IMR-90 (cell line): Measurements from ENCODE around the gene SUSD1. TPM values are rescaled to one million over a fixed set of nuclear protein-coding genes. Genes with fewer than 3 reads are reported as not detected.

ENCODE experiments used
- ATAC-seq: fragments of 200-7000 bp; cut with Tn5 transposase; 2 replicates; pipeline ENCODE4 v1.9.1; 2020; ENCODE audit warnings: low read depth, mild to moderate bottlenecking, moderate library complexity
- BruUV-seq: library from RNA; stranded (reverse); fragments of 400-500 nt; replicated peaks from 2 replicates; lab custom pipeline; 2021; lab: Mats Ljungman, UMichigan
- CTCF ChIA-PET: fragments of 300-600 bp; formaldehyde crosslinking; extraction: SDS; loops from one replicate; lab custom pipeline; 2021; ENCODE audit warnings: antibody characterized with exemption; lab: Yijun Ruan, JAX
- POLR2A ChIA-PET: fragments of 300-600 bp; sonication (Branson Sonifier 250); formaldehyde crosslinking; loops from one replicate; lab custom pipeline; 2022; ENCODE audit warnings: antibody characterized with exemption; ENCODE audit not compliant: unreplicated experiment; lab: Charles Lee
- DNase-seq: peaks from one replicate; pipeline ENCODE4 v3.0.0; 2013
- H2AFZ ChIP-seq: replicated peaks from 2 replicates; pipeline ENCODE3; 2013; ENCODE audit warnings: low read length, mild to moderate bottlenecking; ENCODE audit not compliant: poor library complexity
- H2AK5ac ChIP-seq: 2 replicates; pipeline ENCODE4 v1.6.1; 2013; ENCODE audit warnings: low read depth, low read length, inconsistent platforms
- H2AK9ac ChIP-seq: replicated peaks from 2 replicates; pipeline ENCODE3; 2013; ENCODE audit warnings: mild to moderate bottlenecking, low read depth, low read length, moderate library complexity; ENCODE audit not compliant: poor library complexity
- H2BK120ac ChIP-seq: 2 replicates; pipeline ENCODE4 v1.6.1; 2013; ENCODE audit warnings: low read depth, low read length, inconsistent platforms
- H2BK15ac ChIP-seq: 3 replicates; pipeline ENCODE4 v1.6.1; 2013; ENCODE audit warnings: low read depth, low read length, inconsistent platforms
- H2BK20ac ChIP-seq: 2 replicates; pipeline ENCODE4 v1.6.1; 2013; ENCODE audit warnings: low read depth, mild to moderate bottlenecking, inconsistent platforms, low read length, moderate library complexity
- H2BK5ac ChIP-seq: 2 replicates; pipeline ENCODE4 v1.6.1; 2013; ENCODE audit warnings: mild to moderate bottlenecking, low read depth, low read length, inconsistent platforms; ENCODE audit not compliant: poor library complexity, severe bottlenecking
- H3K14ac ChIP-seq: replicated peaks from 2 replicates; pipeline ENCODE4 v1.6.1; 2013; ENCODE audit warnings: low read depth, low read length, inconsistent platforms
- H3K18ac ChIP-seq: 2 replicates; pipeline ENCODE4 v1.6.1; 2013; ENCODE audit warnings: low read depth, low read length, control low read depth
- H3K23ac ChIP-seq: 2 replicates; pipeline ENCODE4 v1.6.1; 2013; ENCODE audit warnings: low read depth, low read length, inconsistent platforms
- H3K27ac ChIP-seq: 2 replicates; pipeline ENCODE4 v1.5.1; 2013; ENCODE audit warnings: mild to moderate bottlenecking, control low read depth, low read length; ENCODE audit not compliant: insufficient read depth
- H3K27me3 ChIP-seq: 2 replicates; pipeline ENCODE4 v1.6.1; 2013; ENCODE audit warnings: low read length; ENCODE audit not compliant: control insufficient read depth, insufficient read depth
- H3K36me3 ChIP-seq: 2 replicates; pipeline ENCODE4 v1.6.1; 2013; ENCODE audit warnings: low read length, mixed read lengths; ENCODE audit not compliant: control insufficient read depth, insufficient read depth
- H3K4ac ChIP-seq: 2 replicates; pipeline ENCODE4 v1.6.1; 2013; ENCODE audit warnings: low read depth, low read length, inconsistent platforms
- H3K4me1 ChIP-seq: 2 replicates; pipeline ENCODE4 v1.6.1; 2013; ENCODE audit warnings: low read length, mixed read lengths; ENCODE audit not compliant: control insufficient read depth, insufficient read depth
- H3K4me2 ChIP-seq: 2 replicates; pipeline ENCODE4 v1.6.1; 2013; ENCODE audit warnings: low read depth, mild to moderate bottlenecking, control low read depth, low read length, moderate library complexity
- H3K4me3 ChIP-seq: 2 replicates; pipeline ENCODE4 v1.5.1; 2013; ENCODE audit warnings: low read depth, mild to moderate bottlenecking, control low read depth, low read length, moderate library complexity; ENCODE audit not compliant: insufficient read depth
- H3K56ac ChIP-seq: 2 replicates; pipeline ENCODE4 v1.6.1; 2013; ENCODE audit warnings: low read length, inconsistent platforms; ENCODE audit not compliant: insufficient read depth; ENCODE audit errors: extremely low read depth
- H3K79me1 ChIP-seq, 2 experiments: 2 replicates each; pipeline ENCODE4 v1.6.1; 2013; ENCODE audit warnings: low read length in 2 of 2, inconsistent platforms in 1 of 2, low read depth in 1 of 2
- H3K9ac ChIP-seq: 2 replicates; pipeline ENCODE4 v1.6.1; 2013; ENCODE audit warnings: low read depth, low read length, control low read depth
- H3K9me1 ChIP-seq: 2 replicates; pipeline ENCODE4 v1.6.1; 2013; ENCODE audit warnings: low read length, inconsistent platforms; ENCODE audit not compliant: insufficient read depth
- H3K9me3 ChIP-seq: 2 replicates; pipeline ENCODE4 v1.6.1; 2013; ENCODE audit warnings: low read length; ENCODE audit not compliant: control insufficient read depth, insufficient read depth
- H4K20me1 ChIP-seq: 2 replicates; pipeline ENCODE4 v1.6.1; 2013; ENCODE audit warnings: low read length, inconsistent platforms; ENCODE audit not compliant: insufficient read depth
- H4K5ac ChIP-seq: 2 replicates; pipeline ENCODE4 v1.6.1; 2013; ENCODE audit warnings: mild to moderate bottlenecking, low read depth, low read length, control low read depth
- H4K8ac ChIP-seq, 2 experiments: 2 replicates each; pipeline ENCODE4 v1.6.1; 2013; ENCODE audit warnings: low read depth in 2 of 2, low read length in 2 of 2, control low read depth in 1 of 2, inconsistent platforms in 1 of 2
- H4K91ac ChIP-seq: 2 replicates; pipeline ENCODE4 v1.6.1; 2013; ENCODE audit warnings: low read depth, low read length, inconsistent platforms; ENCODE audit not compliant: insufficient read depth
- CEBPB ChIP-seq: IDR thresholded peaks from 2 replicates; pipeline ENCODE4 v1.6.1; 2012; ENCODE audit warnings: low read depth, low read length, improper control_type of control experiment
- CHD1 ChIP-seq: IDR thresholded peaks from 2 replicates; pipeline ENCODE4 v1.6.1; 2012; ENCODE audit warnings: low read depth, low read length, improper control_type of control experiment
- CTCF ChIP-seq: conservative IDR thresholded peaks from 2 replicates; pipeline ENCODE4 v1.5.1; 2012; ENCODE audit warnings: mild to moderate bottlenecking, low read depth, low read length, improper control_type of control experiment
- ELK1 ChIP-seq: fragments of 150-350 bp; IDR thresholded peaks from 2 replicates; pipeline ENCODE4 v1.6.1; 2016; ENCODE audit warnings: low read depth, mild to moderate bottlenecking, low read length, moderate library complexity, borderline replicate concordance
- MAFK ChIP-seq: IDR thresholded peaks from 2 replicates; pipeline ENCODE4 v1.6.1; 2012; ENCODE audit warnings: low read depth, low read length, improper control_type of control experiment
- MAZ ChIP-seq: IDR thresholded peaks from 2 replicates; pipeline ENCODE4 v1.6.1; 2012; ENCODE audit warnings: low read depth, mild to moderate bottlenecking, low read length, improper control_type of control experiment, moderate library complexity, borderline replicate concordance
- MXI1 ChIP-seq: IDR thresholded peaks from 2 replicates; pipeline ENCODE4 v1.6.1; 2012; ENCODE audit warnings: low read depth, mild to moderate bottlenecking, low read length, moderate library complexity, borderline replicate concordance
- NFE2L2 ChIP-seq: fragments of 150-350 bp; IDR thresholded peaks from 2 replicates; pipeline ENCODE4 v1.6.1; 2016; ENCODE audit warnings: low read depth, mild to moderate bottlenecking, low read length
- POLR2A ChIP-seq: IDR thresholded peaks from 2 replicates; pipeline ENCODE4 v1.6.1; 2012; ENCODE audit warnings: mild to moderate bottlenecking, low read depth, low read length
- RAD21 ChIP-seq: IDR thresholded peaks from 2 replicates; pipeline ENCODE4 v1.6.1; 2012; ENCODE audit warnings: low read length, improper control_type of control experiment
- RFX5 ChIP-seq: IDR thresholded peaks from 2 replicates; pipeline ENCODE4 v1.8.0; 2012; ENCODE audit warnings: low read depth, mild to moderate bottlenecking, low read length, moderate library complexity
- SMC3 ChIP-seq: fragments of 150-350 bp; IDR thresholded peaks from 2 replicates; pipeline ENCODE4 v1.6.1; 2016; ENCODE audit warnings: low read depth, mild to moderate bottlenecking, antibody characterized with exemption, low read length, moderate library complexity
- WGBS, 2 experiments: methylation state at CpG; one replicate each; pipeline versions ENCODE4 v1.1.5 to v1.1.7; 2013; ENCODE audit warnings: missing lambda C conversion rate in 2 of 2; ENCODE audit not compliant: insufficient read length in 1 of 2; ENCODE audit errors: extremely low coverage in 2 of 2; 5-methylcytosine and 5-hydroxymethylcytosine counted together
- dilution Hi-C: fragments of 300-500 bp; cut with HindIII; formaldehyde crosslinking; loops from one replicate; pipeline ENCODE4 v1.14.3; 2018; ENCODE audit warnings: low sequenced_read_pairs; ENCODE audit not compliant: unreplicated experiment
- in situ Hi-C: fragments of 300-500 bp; cut with MboI; formaldehyde crosslinking; loops from 3 replicates; pipeline ENCODE4 v1.14.3; 2019; ENCODE audit warnings: low sequenced_read_pairs, inconsistent platforms, mixed read lengths
- intact Hi-C: fragments of 100-400 bp; cut with micrococcal nuclease; formaldehyde crosslinking; loops from 2 replicates; pipeline ENCODE4 v1.10.0; 2022
- polyA plus RNA-seq, 3 experiments: library from polyadenylated mRNA; depleted of rRNA; stranded (reverse); fragments of >200 nt; gene quantifications; 2 replicates each; pipeline ENCODE4 v1.2.3, GENCODE V29; 2012; ENCODE audit warnings: low replicate concordance in 1 of 3
- total RNA-seq: library from RNA; depleted of rRNA; stranded (reverse); fragments of >200 nt; gene quantifications from 2 replicates; pipeline ENCODE4 v1.2.3, GENCODE V29; 2012

The SUSD1 gene
- total and polyA plus RNA-seq, 2 of the 4 experiments (the other 2 are of a cell fraction), result 4.0 to 4.7 TPM

- no peak for TF ChIP-seq MAFK
Observed at GRCh38 chr9:112075009-112075378, 100.1 kb downstream of the SUSD1 start (continued).

GRCh38 chr9:112074250-112075008 lies 100.7 kb downstream of the SUSD1 start:
- H2AFZ ChIP-seq, result peak overlapping the region; percentile 55
- in situ Hi-C loops, result loop anchor here (5.0 to 25.0 kb wide), 3 partner anchors 130 to 638 kb away; partner anchors contain the start of gene INIP
- peak overlapping the region; percentile 95 for H2BK20ac ChIP-seq
- no peaks in the 10 kb centered on the region for H3K9me3 ChIP-seq
- H4K20me1 ChIP-seq, result no peaks in the 10 kb centered on the region
- ATAC-seq (peak; percentile 78), DNase-seq (peak; percentile 98)
- H4K91ac ChIP-seq, result peak overlapping the region; percentile 95
- WGBS, 2 experiments, result 35% methylated on average over 4 of the region's 11 CpGs; no CpG with 5 or more reads in 1 of the 2 experiments
- H3K79me1 ChIP-seq, result peaks cover 12 to 20% of the 10 kb centered on the region in 2 experiments; a peak in 3 of 4 replicates
- peak overlapping the region; percentile 97 for H4K5ac ChIP-seq
- TSS peak; percentile 83 for BruUV-seq
- H3K23ac ChIP-seq, result peak overlapping the region; percentile 57
- peak overlapping the region; percentile 63 for H3K9ac ChIP-seq
- peak overlapping the region; percentile 96 for H3K18ac ChIP-seq
- H3K36me3 ChIP-seq, result no peaks in the 10 kb centered on the region
- intact Hi-C loops, result loop anchor here (1.0 to 10.0 kb wide), 9 partner anchors 33 to 476 kb away; partner anchors contain the start of genes DNAJC25 and PTGR1
- H2BK120ac ChIP-seq, result peak overlapping the region; percentile 97
- peak overlapping the region; percentile 99 for H2BK5ac ChIP-seq
- CTCF ChIA-PET, result interaction anchor here (0.5 to 2.0 kb wide), 24 partner anchors 9 to 320 kb away, joined by 3 to 11 read pairs (median 3); no protein-coding TSS in a partner anchor
- H3K14ac ChIP-seq, result peak overlapping the region; percentile 89
- H3K56ac ChIP-seq, result peak overlapping the region; percentile 94
- H3K4me3 ChIP-seq, result no peak overlapping the region
- H2BK15ac ChIP-seq, result peak overlapping the region; percentile 67
- no peaks in the 10 kb centered on the region for H3K27me3 ChIP-seq
- peak overlapping the region; percentile 39 to 88 for H4K8ac ChIP-seq
- peak overlapping the region; percentile 50 for H2AK9ac ChIP-seq
- H3K4me1 ChIP-seq, result peaks cover 19% of the 10 kb centered on the region
- peak overlapping the region; percentile 98 for H2AK5ac ChIP-seq
- peak overlapping the region; percentile 95 for H3K4ac ChIP-seq
- H3K4me2 ChIP-seq, result peak overlapping the region; percentile 24; the same call in 1 of the 2 replicates
- peaks cover 12% of the 10 kb centered on the region for H3K9me1 ChIP-seq
- peak overlapping the region; percentile 99 for H3K27ac ChIP-seq
- dilution Hi-C loops, result no loop called here
- POLR2A ChIA-PET, result interaction anchor here (0.6 to 1.6 kb wide), 10 partner anchors 9 to 274 kb away, joined by 3 to 15 read pairs (median 7); no protein-coding TSS in a partner anchor
- TF ChIP-seq MXI1 (no peak), SMC3 (peak; percentile 99), NFE2L2 (no peak), CHD1 (0 out of 2 replicates have a peak, but pooled peaks have one; percentile 90), RFX5 (no peak), MAZ (peak; percentile 39; the same call in 1 of the 2 replicates), CEBPB (no peak; the same call in 1 of the 2 replicates), RAD21 (peak; percentile 98), CTCF (peak; percentile 98), POLR2A (peak; percentile 61), MAFK (no peak), ELK1 (no peak)
